ENCODE results near the gene PIP5K1A.
A peak's percentile ranks its signal among the peaks of the same experiment; 100 is the strongest.
"Not testable (repeated sequence)": the region's sequence is repeated elsewhere in the genome, so short reads cannot be mapped to it uniquely, and the experiment has no call there.

The PIP5K1A gene

GRCh38 chr1:151192047-151192446, 6.3 kb upstream of the PIP5K1A start:
- no peak for DNase-seq

- DNase-seq = no peak
These were observed 5.0 kb upstream of the PIP5K1A start for GRCh38 chr1:151193304-151193703.

GRCh38 chr1:151193856-151194255, 4.5 kb upstream of the PIP5K1A start:
- no peak for DNase-seq

GRCh38 chr1:151194894-151195594, 3.3 kb upstream of the PIP5K1A start:
- not testable (repeated sequence) for DNase-seq

- DNase-seq = peak; percentile 73
These were observed 2.0 kb upstream of the PIP5K1A start for GRCh38 chr1:151196292-151196800.

GRCh38 chr1:151197863-151198253, 494 bp upstream of the PIP5K1A start:
- no peak for DNase-seq

- DNase-seq = peak; percentile 35
These were observed 1.7 kb downstream of the PIP5K1A start for GRCh38 chr1:151199873-151200581.

GRCh38 chr1:151205381-151205965, 7.1 kb downstream of the PIP5K1A start:
- DNase-seq = not testable (repeated sequence)

GRCh38 chr1:151210830-151211229, 12.5 kb downstream of the PIP5K1A start:
- DNase-seq = no peak

GRCh38 chr1:151211972-151212705, 13.8 kb downstream of the PIP5K1A start:
- DNase-seq = peak; percentile 25

- no peak for DNase-seq
These were observed 15.2 kb downstream of the PIP5K1A start for GRCh38 chr1:151213560-151213959.

GRCh38 chr1:151221616-151222015, 23.3 kb downstream of the PIP5K1A start:
- DNase-seq = no peak

GRCh38 chr1:151222130-151222529, 23.8 kb downstream of the PIP5K1A start:
- DNase-seq = no peak

GRCh38 chr1:151235235-151235634, 36.9 kb downstream of the PIP5K1A start:
- no peak for DNase-seq

GRCh38 chr1:151237678-151238466, 39.5 kb downstream of the PIP5K1A start:
- DNase-seq = no peak

- DNase-seq = no peak
These were observed 40.1 kb downstream of the PIP5K1A start for GRCh38 chr1:151238467-151238739.

- DNase-seq = no peak
These were observed 44.1 kb downstream of the PIP5K1A start for GRCh38 chr1:151242442-151242841.

GRCh38 chr1:151243683-151244216, 45.4 kb downstream of the PIP5K1A start:
- no peak for DNase-seq

- DNase-seq = no peak
These were observed 48.4 kb downstream of the PIP5K1A start for GRCh38 chr1:151246786-151247185.

GRCh38 chr1:151251656-151252470, 53.5 kb downstream of the PIP5K1A start:
- peak; percentile 80 for DNase-seq

All from activated CD4-positive, alpha-beta T cell treated with anti-CD3 and anti-CD28 coated beads, Interleukin-2, amount 50 U/mL, for 16 hours (primary cell).